ENCODE data around the gene MED19. TPM values are rescaled to one million over a fixed set of nuclear protein-coding genes. Genes with fewer than 3 reads are reported as not detected.

MED19 gene
- total RNA-seq, 1 donor = 13.4 TPM

DNA sequence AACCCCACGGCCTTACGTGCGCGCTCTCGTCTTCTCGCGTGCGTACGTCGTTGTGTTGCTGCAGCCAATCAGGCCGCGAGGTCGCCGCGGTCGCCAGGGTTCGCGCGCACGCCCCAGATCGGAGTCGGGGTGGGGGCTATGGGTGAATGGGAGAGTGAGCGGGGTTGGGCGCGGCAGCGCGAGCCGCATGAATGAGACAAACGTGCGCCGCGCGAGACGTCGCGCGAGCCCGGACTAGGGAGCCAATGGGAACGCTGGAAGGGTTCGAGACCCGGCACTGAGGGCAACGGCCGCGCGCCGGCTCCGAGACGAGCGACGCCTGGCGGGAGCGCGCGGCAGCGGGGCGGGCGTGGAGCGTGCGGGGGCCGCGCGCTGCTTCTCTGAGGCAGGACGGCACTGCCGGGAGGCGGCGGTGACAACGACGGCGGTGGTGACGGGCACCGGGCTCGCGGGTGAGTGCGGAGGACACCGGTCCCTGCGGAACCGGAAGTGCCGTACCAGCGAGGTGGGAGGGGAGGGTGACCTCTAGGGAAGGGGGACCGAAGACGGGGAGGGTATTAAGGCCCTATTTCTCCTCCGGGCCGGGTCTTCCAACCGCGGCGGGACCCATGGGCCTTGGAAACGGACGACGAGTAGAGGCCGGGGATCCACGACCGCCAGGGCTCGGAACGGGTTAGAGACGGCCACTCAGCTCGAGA is 44.1 kb downstream of the MED19 start, which contains the start of gene ZDHHC5:
Gene ZDHHC5 (plus strand): TSS at position 379 of the 698 bp plus-strand sequence. CDS start 4,977 bp downstream, outside the sequence.
- Histone ChIP-seq H3K9me3 (ENCODE audit: low read depth, low read length) (no peaks in the 10 kb centered on the region), H3K36me3 (ENCODE audit: insufficient read depth, low read length) (peaks cover 18% of the 10 kb centered on the region), H4K20me1 (ENCODE audit: insufficient read depth, low read length) (peaks cover 24% of the 10 kb centered on the region), H3K27ac (ENCODE audit: low read depth, low read length) (peak within 1 kb of the TSS; percentile 100), H3K79me2 (ENCODE audit: insufficient read depth, low read length) (peaks cover 49% of the 10 kb centered on the region), H2AFZ (ENCODE audit: low read length) (peak within 1 kb of the TSS; percentile 93), H3K27me3 (ENCODE audit: insufficient read depth, low read length) (no peaks in the 10 kb centered on the region), H3K4me2 (ENCODE audit: insufficient read depth, low read length) (peak within 1 kb of the TSS; percentile 95), H3K4me1 (ENCODE audit: insufficient read depth, low read length) (peaks cover 22% of the 10 kb centered on the region), H3K4me3 (ENCODE audit: insufficient read depth, low read length) (peak within 1 kb of the TSS; percentile 97)
- DNase-seq (ENCODE audit: insufficient read length, low spot score, missing footprints) = peak; percentile 100
- TF ChIP-seq, protein P1, sequence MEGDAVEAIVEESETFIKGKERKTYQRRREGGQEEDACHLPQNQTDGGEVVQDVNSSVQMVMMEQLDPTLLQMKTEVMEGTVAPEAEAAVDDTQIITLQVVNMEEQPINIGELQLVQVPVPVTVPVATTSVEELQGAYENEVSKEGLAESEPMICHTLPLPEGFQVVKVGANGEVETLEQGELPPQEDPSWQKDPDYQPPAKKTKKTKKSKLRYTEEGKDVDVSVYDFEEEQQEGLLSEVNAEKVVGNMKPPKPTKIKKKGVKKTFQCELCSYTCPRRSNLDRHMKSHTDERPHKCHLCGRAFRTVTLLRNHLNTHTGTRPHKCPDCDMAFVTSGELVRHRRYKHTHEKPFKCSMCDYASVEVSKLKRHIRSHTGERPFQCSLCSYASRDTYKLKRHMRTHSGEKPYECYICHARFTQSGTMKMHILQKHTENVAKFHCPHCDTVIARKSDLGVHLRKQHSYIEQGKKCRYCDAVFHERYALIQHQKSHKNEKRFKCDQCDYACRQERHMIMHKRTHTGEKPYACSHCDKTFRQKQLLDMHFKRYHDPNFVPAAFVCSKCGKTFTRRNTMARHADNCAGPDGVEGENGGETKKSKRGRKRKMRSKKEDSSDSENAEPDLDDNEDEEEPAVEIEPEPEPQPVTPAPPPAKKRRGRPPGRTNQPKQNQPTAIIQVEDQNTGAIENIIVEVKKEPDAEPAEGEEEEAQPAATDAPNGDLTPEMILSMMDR (IDR thresholded peaks at IDR 0.05; ENCODE audit: extremely low read depth, low read depth, low read length) = peak; percentile 20

DNA sequence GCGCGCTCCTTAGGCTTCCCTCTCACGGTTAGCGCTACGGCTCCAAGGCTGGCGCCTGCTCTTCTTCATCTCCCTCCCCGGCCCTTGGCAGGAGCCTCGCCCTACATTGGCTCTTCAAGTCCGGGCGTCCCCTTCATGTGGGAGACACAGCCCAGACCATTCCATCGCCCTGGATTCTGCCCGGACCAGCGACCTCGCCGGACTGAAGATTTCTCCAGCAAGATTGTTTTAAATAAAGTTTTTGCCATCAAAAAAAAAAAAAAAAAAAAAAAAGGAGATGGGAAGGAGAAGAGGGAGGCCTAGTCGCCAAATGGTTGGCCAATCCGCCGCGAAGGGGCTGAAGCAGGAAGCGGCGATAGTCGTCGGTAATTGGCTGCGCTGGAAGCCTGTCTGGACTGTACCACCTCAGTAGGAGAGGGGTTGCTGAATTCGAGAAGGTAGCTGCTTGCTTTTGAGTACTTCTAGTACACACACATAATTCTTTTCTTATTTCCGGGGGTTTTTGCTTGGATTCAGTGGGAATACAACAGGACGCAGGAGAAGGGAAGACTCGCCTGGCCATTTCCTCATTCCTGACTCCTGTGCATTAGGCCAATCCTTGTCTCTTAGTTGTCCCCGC is 44.8 kb downstream of the MED19 start:
- TF ChIP-seq, protein P1 (IDR thresholded peaks at IDR 0.05; ENCODE audit: extremely low read depth, low read depth, low read length) = no peak
- Histone ChIP-seq H3K27ac (ENCODE audit: low read depth, low read length) (peak overlapping the region; percentile 100), H3K36me3 (ENCODE audit: insufficient read depth, low read length) (peaks cover 14% of the 10 kb centered on the region), H3K4me3 (ENCODE audit: insufficient read depth, low read length) (peak overlapping the region; percentile 97), H2AFZ (ENCODE audit: low read length) (peak overlapping the region; percentile 93), H3K4me2 (ENCODE audit: insufficient read depth, low read length) (peak overlapping the region; percentile 89), H3K9me3 (ENCODE audit: low read depth, low read length) (no peaks in the 10 kb centered on the region), H3K4me1 (ENCODE audit: insufficient read depth, low read length) (peaks cover 22% of the 10 kb centered on the region), H4K20me1 (ENCODE audit: insufficient read depth, low read length) (peaks cover 20% of the 10 kb centered on the region), H3K27me3 (ENCODE audit: insufficient read depth, low read length) (no peaks in the 10 kb centered on the region), H3K79me2 (ENCODE audit: insufficient read depth, low read length) (peaks cover 42% of the 10 kb centered on the region)
- peak; percentile 99 for DNase-seq (ENCODE audit: insufficient read length, low spot score, missing footprints)

DNA sequence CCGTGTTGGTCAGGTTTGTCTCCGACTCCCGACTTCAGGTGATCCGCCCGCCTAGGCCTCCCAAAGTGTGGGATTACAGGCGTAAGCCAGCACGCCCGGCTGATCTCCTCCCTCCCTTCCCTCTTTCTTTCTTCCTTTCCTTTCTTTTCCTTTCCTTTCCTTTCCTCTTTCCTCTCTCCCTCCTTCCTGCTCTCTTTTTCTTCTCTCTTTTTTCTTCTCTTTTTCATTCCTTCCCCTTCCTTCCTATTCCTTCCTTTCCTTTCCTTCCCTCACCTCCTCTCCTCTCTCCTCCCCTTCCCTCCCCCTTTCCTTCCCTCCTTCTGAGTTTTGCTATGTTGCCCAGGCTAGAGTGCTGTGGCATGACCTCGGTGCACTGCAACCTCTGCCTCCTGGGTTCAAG is 48.0 kb downstream of the MED19 start:
- H3K27ac ChIP-seq (ENCODE audit: low read depth, low read length) = no peak overlapping the region
- H3K36me3 ChIP-seq (ENCODE audit: insufficient read depth, low read length) = peaks cover 30% of the 10 kb centered on the region
- H3K27me3 ChIP-seq (ENCODE audit: insufficient read depth, low read length) = no peaks in the 10 kb centered on the region
- H3K4me2 ChIP-seq (ENCODE audit: insufficient read depth, low read length) = no peak overlapping the region
- no peak overlapping the region for H3K4me3 ChIP-seq (ENCODE audit: insufficient read depth, low read length)
- no peaks in the 10 kb centered on the region for H3K9me3 ChIP-seq (ENCODE audit: low read depth, low read length)
- no peak for DNase-seq (ENCODE audit: insufficient read length, low spot score, missing footprints)
- TF ChIP-seq, protein P1 (IDR thresholded peaks at IDR 0.05; ENCODE audit: extremely low read depth, low read depth, low read length) = no peak
- H3K79me2 ChIP-seq (ENCODE audit: insufficient read depth, low read length) = peaks cover 25% of the 10 kb centered on the region
- H3K4me1 ChIP-seq (ENCODE audit: insufficient read depth, low read length) = peaks cover 12% of the 10 kb centered on the region
- H2AFZ ChIP-seq (ENCODE audit: low read length) = no peak overlapping the region
- peaks cover 5% of the 10 kb centered on the region for H4K20me1 ChIP-seq (ENCODE audit: insufficient read depth, low read length)

DNA sequence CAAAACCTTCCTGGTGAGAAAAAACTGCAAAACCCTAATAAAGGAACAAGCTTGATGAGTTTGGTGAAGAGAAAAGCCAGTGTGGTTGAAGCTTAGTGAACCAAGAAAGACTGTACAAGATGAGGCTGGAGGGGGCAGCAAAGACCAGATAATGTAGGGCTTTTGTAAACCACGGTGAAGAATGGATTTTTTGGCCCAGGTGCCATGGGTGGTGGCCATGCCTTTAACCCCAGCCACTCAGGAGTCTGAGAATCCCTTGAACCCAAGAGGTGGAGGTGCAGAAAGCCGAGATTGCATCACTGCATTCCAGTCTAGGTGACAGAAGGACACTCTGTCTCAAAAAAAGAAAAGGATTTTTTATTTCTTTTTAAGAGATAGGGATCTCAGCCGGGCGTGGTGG is 49.1 kb downstream of the MED19 start:
- Histone ChIP-seq H3K27ac (ENCODE audit: low read depth, low read length) (no peak overlapping the region), H3K4me3 (ENCODE audit: insufficient read depth, low read length) (no peak overlapping the region), H4K20me1 (ENCODE audit: insufficient read depth, low read length) (no peaks in the 10 kb centered on the region), H2AFZ (ENCODE audit: low read length) (no peak overlapping the region), H3K9me3 (ENCODE audit: low read depth, low read length) (no peaks in the 10 kb centered on the region), H3K36me3 (ENCODE audit: insufficient read depth, low read length) (peaks cover 30% of the 10 kb centered on the region), H3K4me2 (ENCODE audit: insufficient read depth, low read length) (no peak overlapping the region), H3K27me3 (ENCODE audit: insufficient read depth, low read length) (no peaks in the 10 kb centered on the region), H3K79me2 (ENCODE audit: insufficient read depth, low read length) (peaks cover 25% of the 10 kb centered on the region), H3K4me1 (ENCODE audit: insufficient read depth, low read length) (peaks cover 15% of the 10 kb centered on the region)
- no peak for DNase-seq (ENCODE audit: insufficient read length, low spot score, missing footprints)
- TF ChIP-seq, protein P1 (IDR thresholded peaks at IDR 0.05; ENCODE audit: extremely low read depth, low read depth, low read length) = peak; percentile 18

All from osteoblast (primary cell).